NCI-H2029 (cell line): ENCODE data around the gene CCN2.

Source experiments
- DNase-seq: peaks from one replicate; lab custom pipeline; 2025; lab: John Stamatoyannopoulos, UW

Gene CCN2

GRCh38 chr6:131966443-131966842, 15.3 kb upstream of the CCN2 start:
- no peak for DNase-seq

GRCh38 chr6:131963063-131963462, 11.9 kb upstream of the CCN2 start:
- no peak for DNase-seq

GRCh38 chr6:131960371-131961133, 9.4 kb upstream of the CCN2 start:
- DNase-seq: no peak

- no peak for DNase-seq
Observed at GRCh38 chr6:131958542-131959470, 7.6 kb upstream of the CCN2 start.

- DNase-seq: no peak
Observed at GRCh38 chr6:131958095-131958494, 6.9 kb upstream of the CCN2 start.

GRCh38 chr6:131955876-131956275, 4.7 kb upstream of the CCN2 start:
- no peak for DNase-seq

GRCh38 chr6:131955192-131955591, 4.0 kb upstream of the CCN2 start:
- DNase-seq: no peak

GRCh38 chr6:131954775-131955107, 3.6 kb upstream of the CCN2 start:
- DNase-seq: no peak

- no peak for DNase-seq
Observed at GRCh38 chr6:131954059-131954774, 3.0 kb upstream of the CCN2 start.

GRCh38 chr6:131952886-131953509, 1.8 kb upstream of the CCN2 start:
- no peak for DNase-seq

GRCh38 chr6:131951576-131952230, 531 bp upstream of the CCN2 start:
- DNase-seq: no peak

- peak; percentile 33 for DNase-seq
Observed at GRCh38 chr6:131949909-131950766, 1.0 kb downstream of the CCN2 start.

- no peak for DNase-seq
Observed at GRCh38 chr6:131949620-131949908, 1.6 kb downstream of the CCN2 start.

- no peak for DNase-seq
Observed at GRCh38 chr6:131948692-131949619, 2.2 kb downstream of the CCN2 start.

GRCh38 chr6:131947986-131948661, 3.0 kb downstream of the CCN2 start:
- DNase-seq: no peak

GRCh38 chr6:131946992-131947955, 3.9 kb downstream of the CCN2 start:
- DNase-seq: no peak

GRCh38 chr6:131946404-131946991, 4.7 kb downstream of the CCN2 start:
- no peak for DNase-seq

- no peak for DNase-seq
Observed at GRCh38 chr6:131945971-131946370, 5.2 kb downstream of the CCN2 start.
